WI38 (cell line): Measurements from ENCODE around the gene VAMP4.

Experiments used
- H3K4me3 ChIP-seq: 2 replicates; pipeline ENCODE4 v1.5.1; 2011; ENCODE audit warnings: low read depth, mild to moderate bottlenecking, control low read depth, low read length
- CTCF ChIP-seq: IDR thresholded peaks from 2 replicates; pipeline ENCODE4 v1.5.1; 2012; ENCODE audit warnings: low read depth, mild to moderate bottlenecking, control low read depth, low read length

Gene VAMP4

GRCh38 chr1:171655746-171656116 lies 86.1 kb downstream of the VAMP4 start:
- no peak overlapping the region for H3K4me3 ChIP-seq
- no peak for TF ChIP-seq CTCF

- peak; percentile 71 for TF ChIP-seq CTCF
- no peak overlapping the region for H3K4me3 ChIP-seq
Observed at GRCh38 chr1:171654942-171655745, 86.7 kb downstream of the VAMP4 start.

GRCh38 chr1:171654201-171654941 lies 87.5 kb downstream of the VAMP4 start:
- H3K4me3 ChIP-seq, result no peak overlapping the region
- no peak for TF ChIP-seq CTCF

GRCh38 chr1:171653796-171654195 lies 88.1 kb downstream of the VAMP4 start:
- no peak for TF ChIP-seq CTCF
- no peak overlapping the region for H3K4me3 ChIP-seq

- no peak for TF ChIP-seq CTCF
- no peak within 1 kb of the TSS for H3K4me3 ChIP-seq
Observed at GRCh38 chr1:171652234-171652822, 89.5 kb downstream of the VAMP4 start, which contains the start of gene MYOC. Gene MYOC, minus strand, starts transcription at chr1:171652688. Its CDS starts 77 bp downstream, at chr1:171652611.
